Nephron progenitor cell (in vitro differentiated cells): Measurements from ENCODE around the gene SLC6A19.

Experiments
- DNase-seq: peaks from one replicate; pipeline ENCODE4 v3.0.0; 2021
- H3K27ac Mint-ChIP-seq: 2 replicates; pipeline ENCODE4 v1.8.0; 2021; ENCODE audit warnings: mild to moderate bottlenecking, moderate library complexity, mixed read lengths
- H3K27me3 Mint-ChIP-seq: 2 replicates; pipeline ENCODE4 v1.8.0; 2021; ENCODE audit warnings: mild to moderate bottlenecking, low read depth, mixed read lengths; ENCODE audit not compliant: poor library complexity
- H3K36me3 Mint-ChIP-seq: 2 replicates; pipeline ENCODE4 v1.8.0; 2021; ENCODE audit warnings: low read depth, mixed read lengths
- H3K4me1 Mint-ChIP-seq: 2 replicates; pipeline ENCODE4 v1.8.0; 2021; ENCODE audit warnings: mixed read lengths
- H3K4me3 Mint-ChIP-seq: 2 replicates; pipeline ENCODE4 v1.8.0; 2021; ENCODE audit warnings: mild to moderate bottlenecking, moderate library complexity, mixed read lengths
- H3K9me3 Mint-ChIP-seq: 2 replicates; pipeline ENCODE4 v1.8.0; 2021; ENCODE audit warnings: mild to moderate bottlenecking, moderate library complexity, mixed read lengths
- TF ChIP-seq, protein P1 (sequence below): fragments of 200-600 bp; sonication (generic); IDR thresholded peaks from 2 replicates; pipeline ENCODE4 v1.5.0; 2021; ENCODE audit warnings: antibody characterized with exemption

Gene SLC6A19

DNA sequence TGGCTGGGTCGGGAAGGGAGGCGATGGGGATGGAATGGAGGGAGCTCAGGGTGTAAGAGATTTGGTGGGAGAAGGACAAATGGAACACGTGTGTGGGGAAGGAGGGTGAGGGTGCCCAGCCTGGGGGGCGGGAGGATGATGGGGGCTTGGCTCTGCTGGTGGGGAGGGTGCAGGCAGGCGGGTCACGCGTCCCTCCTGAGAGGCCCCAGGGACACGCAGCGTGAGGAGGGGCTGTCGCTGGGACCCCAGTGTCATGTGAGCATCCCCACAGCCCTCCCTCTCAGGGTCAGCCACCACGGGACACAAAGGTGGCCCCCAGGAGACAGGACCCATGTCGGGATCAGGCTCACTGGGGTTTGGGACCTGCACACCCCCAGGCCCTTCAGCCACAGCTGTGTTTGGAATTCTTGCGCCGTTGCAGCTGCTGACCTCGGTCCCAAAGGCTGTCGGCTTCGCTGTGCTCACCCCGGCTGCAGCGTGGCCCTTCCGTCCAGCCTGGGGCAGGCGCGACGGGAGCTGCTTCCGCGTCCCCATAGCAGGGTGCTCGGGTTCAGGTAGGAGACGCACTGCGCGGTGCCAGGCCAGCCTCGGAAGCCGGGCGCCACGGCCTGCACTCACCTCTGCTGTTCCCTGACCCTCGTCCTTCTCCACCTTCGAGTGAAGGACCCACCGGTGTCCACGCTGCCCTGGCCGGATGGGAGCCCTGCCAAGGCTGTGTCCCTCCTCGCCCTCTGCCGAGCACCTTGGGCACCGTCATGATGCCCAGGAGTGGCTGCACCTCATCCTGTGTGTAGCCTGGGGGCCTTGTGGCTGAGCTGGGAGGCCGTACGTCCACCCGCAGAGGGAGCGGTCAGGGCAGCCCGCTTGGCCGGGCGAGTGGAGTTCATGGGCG lies 5.4 kb downstream of the SLC6A19 start:
- TF ChIP-seq, protein P1, sequence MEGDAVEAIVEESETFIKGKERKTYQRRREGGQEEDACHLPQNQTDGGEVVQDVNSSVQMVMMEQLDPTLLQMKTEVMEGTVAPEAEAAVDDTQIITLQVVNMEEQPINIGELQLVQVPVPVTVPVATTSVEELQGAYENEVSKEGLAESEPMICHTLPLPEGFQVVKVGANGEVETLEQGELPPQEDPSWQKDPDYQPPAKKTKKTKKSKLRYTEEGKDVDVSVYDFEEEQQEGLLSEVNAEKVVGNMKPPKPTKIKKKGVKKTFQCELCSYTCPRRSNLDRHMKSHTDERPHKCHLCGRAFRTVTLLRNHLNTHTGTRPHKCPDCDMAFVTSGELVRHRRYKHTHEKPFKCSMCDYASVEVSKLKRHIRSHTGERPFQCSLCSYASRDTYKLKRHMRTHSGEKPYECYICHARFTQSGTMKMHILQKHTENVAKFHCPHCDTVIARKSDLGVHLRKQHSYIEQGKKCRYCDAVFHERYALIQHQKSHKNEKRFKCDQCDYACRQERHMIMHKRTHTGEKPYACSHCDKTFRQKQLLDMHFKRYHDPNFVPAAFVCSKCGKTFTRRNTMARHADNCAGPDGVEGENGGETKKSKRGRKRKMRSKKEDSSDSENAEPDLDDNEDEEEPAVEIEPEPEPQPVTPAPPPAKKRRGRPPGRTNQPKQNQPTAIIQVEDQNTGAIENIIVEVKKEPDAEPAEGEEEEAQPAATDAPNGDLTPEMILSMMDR = no peak
- H3K4me3 Mint-ChIP-seq = no peak overlapping the region
- H3K27me3 Mint-ChIP-seq = peaks cover 24% of the 10 kb centered on the region
- H3K36me3 Mint-ChIP-seq = no peaks in the 10 kb centered on the region
- H3K4me1 Mint-ChIP-seq = peaks cover 33% of the 10 kb centered on the region
- H3K27ac Mint-ChIP-seq = no peak overlapping the region
- no peak for DNase-seq
- no peaks in the 10 kb centered on the region for H3K9me3 Mint-ChIP-seq

GRCh38 chr5:1207555-1207954 lies 6.2 kb downstream of the SLC6A19 start:
- H3K27ac Mint-ChIP-seq = peak overlapping the region; percentile 11
- no peaks in the 10 kb centered on the region for H3K36me3 Mint-ChIP-seq
- no peaks in the 10 kb centered on the region for H3K9me3 Mint-ChIP-seq
- peaks cover 33% of the 10 kb centered on the region for H3K4me1 Mint-ChIP-seq
- DNase-seq = no peak
- no peak overlapping the region for H3K4me3 Mint-ChIP-seq
- H3K27me3 Mint-ChIP-seq = peaks cover 24% of the 10 kb centered on the region
- TF ChIP-seq, protein P1 = no peak

- no peaks in the 10 kb centered on the region for H3K9me3 Mint-ChIP-seq
- H3K4me3 Mint-ChIP-seq = no peak overlapping the region
- TF ChIP-seq, protein P1 = no peak
- peaks cover 33% of the 10 kb centered on the region for H3K4me1 Mint-ChIP-seq
- no peaks in the 10 kb centered on the region for H3K36me3 Mint-ChIP-seq
- DNase-seq = no peak
- peaks cover 24% of the 10 kb centered on the region for H3K27me3 Mint-ChIP-seq
- H3K27ac Mint-ChIP-seq = no peak overlapping the region
These were observed 6.9 kb downstream of the SLC6A19 start for GRCh38 chr5:1208221-1208742.

- DNase-seq = peak; percentile 72
- Mint-ChIP-seq H3K27me3 (peaks cover 24% of the 10 kb centered on the region), H3K36me3 (no peaks in the 10 kb centered on the region), H3K9me3 (no peaks in the 10 kb centered on the region), H3K27ac (no peak overlapping the region), H3K4me1 (peaks cover 33% of the 10 kb centered on the region), H3K4me3 (no peak overlapping the region)
- TF ChIP-seq, protein P1 = peak; percentile 38
These were observed 7.5 kb downstream of the SLC6A19 start for GRCh38 chr5:1208743-1209488.

- Mint-ChIP-seq H3K9me3 (no peaks in the 10 kb centered on the region), H3K4me3 (no peak overlapping the region), H3K27me3 (peaks cover 24% of the 10 kb centered on the region), H3K27ac (no peak overlapping the region), H3K36me3 (no peaks in the 10 kb centered on the region), H3K4me1 (peaks cover 33% of the 10 kb centered on the region)
- no peak for DNase-seq
- TF ChIP-seq, protein P1 = no peak
These were observed 8.1 kb downstream of the SLC6A19 start for GRCh38 chr5:1209489-1209852.
